IPS-15b (cell line): ENCODE results near the gene KRTAP5-9.
"Not testable (repeated sequence)": the region's sequence is repeated elsewhere in the genome, so short reads cannot be mapped to it uniquely, and the experiment has no call there.

Experiments used
- H3K27me3 ChIP-seq: one replicate; pipeline ENCODE4 v1.6.1; 2013; ENCODE audit warnings: low read length; ENCODE audit not compliant: control insufficient read depth, insufficient read depth
- H3K36me3 ChIP-seq: one replicate; pipeline ENCODE4 v1.6.1; 2013; ENCODE audit warnings: low read length; ENCODE audit not compliant: control insufficient read depth, insufficient read depth
- H3K4me1 ChIP-seq: one replicate; pipeline ENCODE4 v1.6.1; 2013; ENCODE audit warnings: mild to moderate bottlenecking, low read length; ENCODE audit not compliant: control insufficient read depth, insufficient read depth
- H3K4me3 ChIP-seq: one replicate; pipeline ENCODE4 v1.5.1; 2013; ENCODE audit warnings: low read depth, low read length
- H3K9ac ChIP-seq: one replicate; pipeline ENCODE4 v1.6.1; 2013; ENCODE audit warnings: low read depth, mild to moderate bottlenecking, low read length
- H3K9me3 ChIP-seq: one replicate; pipeline ENCODE4 v1.6.1; 2013; ENCODE audit warnings: mild to moderate bottlenecking, low read length; ENCODE audit not compliant: control insufficient read depth, insufficient read depth

Gene KRTAP5-9

DNA sequence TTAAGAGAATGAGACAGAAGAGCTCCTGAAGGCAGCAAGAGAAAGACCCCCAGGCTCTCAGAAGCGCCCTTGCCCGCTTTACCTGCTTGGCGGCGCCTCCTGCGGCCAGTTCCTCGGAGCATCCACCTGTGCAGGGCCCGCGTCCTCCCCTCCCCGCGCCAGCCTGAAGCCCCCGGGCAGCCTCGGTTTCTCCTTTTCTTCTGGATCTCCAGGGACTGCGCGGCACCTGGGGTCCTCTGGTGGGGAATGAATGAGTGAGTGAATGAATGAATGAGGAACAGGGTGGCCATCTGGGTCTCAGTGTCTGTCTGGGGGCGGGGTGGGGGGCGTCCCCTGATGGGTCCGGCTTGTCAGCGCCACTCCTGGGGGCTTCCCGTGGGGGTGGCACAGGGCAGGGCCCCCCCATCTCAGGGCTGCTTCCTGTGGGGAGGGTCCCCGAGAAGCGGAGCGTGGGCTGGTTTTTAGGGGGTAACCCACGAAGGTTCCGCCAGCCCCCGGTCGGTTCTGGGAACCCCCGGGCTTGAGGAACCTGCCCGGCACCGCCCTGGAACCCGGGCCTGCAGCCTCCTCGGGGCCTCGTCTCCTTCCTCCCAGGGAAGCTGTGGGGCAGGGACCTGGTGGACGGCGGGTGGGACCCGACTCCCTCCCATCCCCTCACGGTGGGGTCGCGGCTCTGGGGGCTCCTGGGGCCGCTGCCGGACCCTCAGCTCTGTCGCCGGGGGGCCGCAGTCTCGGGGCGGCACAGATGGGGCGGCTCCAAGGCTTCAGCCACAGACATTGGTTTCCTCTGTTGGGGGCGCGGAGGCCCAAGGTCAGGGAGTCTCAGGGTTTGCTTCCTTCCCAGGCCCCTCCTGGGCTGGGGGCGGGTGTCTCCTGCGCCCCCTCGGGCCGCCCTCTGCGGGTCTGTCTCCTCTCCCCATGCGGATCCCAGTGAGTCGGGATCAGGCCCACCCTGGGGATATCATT lies 29.4 kb upstream of the KRTAP5-9 start:
- no peaks in the 10 kb centered on the region for H3K36me3 ChIP-seq
- no peaks in the 10 kb centered on the region for H3K9me3 ChIP-seq
- no peak overlapping the region for H3K9ac ChIP-seq
- no peak overlapping the region for H3K4me3 ChIP-seq
- no peaks in the 10 kb centered on the region for H3K27me3 ChIP-seq
- no peaks in the 10 kb centered on the region for H3K4me1 ChIP-seq

- Histone ChIP-seq H3K4me1 (no peaks in the 10 kb centered on the region), H3K36me3 (no peaks in the 10 kb centered on the region), H3K4me3 (no peak overlapping the region), H3K9ac (no peak overlapping the region), H3K27me3 (no peaks in the 10 kb centered on the region), H3K9me3 (no peaks in the 10 kb centered on the region)
Measured at GRCh38 chr11:71519546-71519945, 28.7 kb upstream of the KRTAP5-9 start.

- no peak overlapping the region for H3K4me3 ChIP-seq
- H3K9me3 ChIP-seq, result no peaks in the 10 kb centered on the region
- no peaks in the 10 kb centered on the region for H3K36me3 ChIP-seq
- no peaks in the 10 kb centered on the region for H3K4me1 ChIP-seq
- no peaks in the 10 kb centered on the region for H3K27me3 ChIP-seq
- no peak overlapping the region for H3K9ac ChIP-seq
Measured at GRCh38 chr11:71525188-71525937, 22.9 kb upstream of the KRTAP5-9 start.

- no peaks in the 10 kb centered on the region for H3K27me3 ChIP-seq
- no peak overlapping the region for H3K4me3 ChIP-seq
- no peaks in the 10 kb centered on the region for H3K4me1 ChIP-seq
- no peak overlapping the region for H3K9ac ChIP-seq
- H3K9me3 ChIP-seq, result no peaks in the 10 kb centered on the region
- H3K36me3 ChIP-seq, result no peaks in the 10 kb centered on the region
Measured at GRCh38 chr11:71525938-71526495, 22.2 kb upstream of the KRTAP5-9 start.

- not testable (repeated sequence) for H3K36me3 ChIP-seq, H3K4me3 ChIP-seq, H3K27me3 ChIP-seq, H3K4me1 ChIP-seq, H3K9me3 ChIP-seq, H3K9ac ChIP-seq
Measured at GRCh38 chr11:71526796-71527575, 21.2 kb upstream of the KRTAP5-9 start, which contains the start of gene KRTAP5-7. TSS of gene KRTAP5-7 (plus strand) at chr11:71527267. CDS start at chr11:71527301, 34 bp downstream.

- Histone ChIP-seq H3K4me1 (no peaks in the 10 kb centered on the region), H3K36me3 (no peaks in the 10 kb centered on the region), H3K4me3 (no peak overlapping the region), H3K9ac (no peak overlapping the region), H3K27me3 (no peaks in the 10 kb centered on the region), H3K9me3 (no peaks in the 10 kb centered on the region)
Measured at GRCh38 chr11:71527576-71528210, 20.5 kb upstream of the KRTAP5-9 start.

DNA sequence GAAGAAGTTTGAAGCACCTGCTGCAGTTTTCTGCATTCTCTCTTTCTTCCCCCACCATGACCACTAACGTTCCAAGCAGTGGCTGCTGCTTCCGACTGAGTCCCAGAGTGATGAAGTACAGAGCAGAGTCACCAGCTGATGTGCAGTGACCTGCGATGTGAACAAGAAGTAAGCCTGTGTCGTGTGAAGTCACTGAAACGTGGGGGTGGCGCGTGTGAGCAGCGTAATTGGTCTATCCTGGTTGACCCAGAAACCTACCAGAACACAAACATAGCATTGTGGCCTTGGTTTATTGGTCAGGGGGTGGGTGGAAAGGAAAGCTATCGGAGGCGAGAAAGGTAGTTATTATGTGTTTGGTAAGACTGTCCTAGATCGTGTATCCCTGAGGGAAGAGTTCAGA lies 17.6 kb upstream of the KRTAP5-9 start:
- Histone ChIP-seq H3K27me3 (no peaks in the 10 kb centered on the region), H3K9ac (no peak overlapping the region), H3K9me3 (no peaks in the 10 kb centered on the region), H3K4me3 (no peak overlapping the region), H3K36me3 (no peaks in the 10 kb centered on the region), H3K4me1 (no peaks in the 10 kb centered on the region)

DNA sequence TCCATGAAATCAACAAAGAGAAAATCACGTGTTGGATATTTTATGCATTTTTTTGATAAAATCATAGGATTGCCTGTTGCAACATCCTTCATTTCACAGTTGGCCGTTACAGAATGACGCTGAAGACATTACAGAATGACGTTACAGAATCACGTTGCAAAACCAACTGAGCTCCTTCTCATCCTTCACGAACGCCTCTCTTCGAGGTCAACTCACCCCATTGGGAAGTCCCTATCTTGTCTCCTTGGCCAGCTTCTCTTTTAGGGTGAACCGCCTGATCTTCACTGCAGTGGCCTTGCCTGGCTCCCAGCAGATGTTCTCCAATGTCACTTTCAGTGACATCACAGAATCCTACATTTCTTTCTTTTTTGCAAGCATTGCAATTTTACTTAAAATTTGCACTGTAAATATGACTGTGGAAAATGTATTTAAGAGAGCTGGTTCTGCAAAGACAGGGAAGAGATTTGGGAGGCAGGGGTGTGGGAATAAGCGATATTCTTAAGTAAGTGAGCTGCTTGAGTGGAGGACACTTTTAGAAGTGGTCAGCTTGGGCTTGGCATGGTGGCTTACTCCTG lies 16.1 kb upstream of the KRTAP5-9 start:
- Histone ChIP-seq H3K27me3 (no peaks in the 10 kb centered on the region), H3K4me3 (no peak overlapping the region), H3K36me3 (no peaks in the 10 kb centered on the region), H3K9ac (no peak overlapping the region), H3K9me3 (no peaks in the 10 kb centered on the region), H3K4me1 (no peaks in the 10 kb centered on the region)

DNA sequence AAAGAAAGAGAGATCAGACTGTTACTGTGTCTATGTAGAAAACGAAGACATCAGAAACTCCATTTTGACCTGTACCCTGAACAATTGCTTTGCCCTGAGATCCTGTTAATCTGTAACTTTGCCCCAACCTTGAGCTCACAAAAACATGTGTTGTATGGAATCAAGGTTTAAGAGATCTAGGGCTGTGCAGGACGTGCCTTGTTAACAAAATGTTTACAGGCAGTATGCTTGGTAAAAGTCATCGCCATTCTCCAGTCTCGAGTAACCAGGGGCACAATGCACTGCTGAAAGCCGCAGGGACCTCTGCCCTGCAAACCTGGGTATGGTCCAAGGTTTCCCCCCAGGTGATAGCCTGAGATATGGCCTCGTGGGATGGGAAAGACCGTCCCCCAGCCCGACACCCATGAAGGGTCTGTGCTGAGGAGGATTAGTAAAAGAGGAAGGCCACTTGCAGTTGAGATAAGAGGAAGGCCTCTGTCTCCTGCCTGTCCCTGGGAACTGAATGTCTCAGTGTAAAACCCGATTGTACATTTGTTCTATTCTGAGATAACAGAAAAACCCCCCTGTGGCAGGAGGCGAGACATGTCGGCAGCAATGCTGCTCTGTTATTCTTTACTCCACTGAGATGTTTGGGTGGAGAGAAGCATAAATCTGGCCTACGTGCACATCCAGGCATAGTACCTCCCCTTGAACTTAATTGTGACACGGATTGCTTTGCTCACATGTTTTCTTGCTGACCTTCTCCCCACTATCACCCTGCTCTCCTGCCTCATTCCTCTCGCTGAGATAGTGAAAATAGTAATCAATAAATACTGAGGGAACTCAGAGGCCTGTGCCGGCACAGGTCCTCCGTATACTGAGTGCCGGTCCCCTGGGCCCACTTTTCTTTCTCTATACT lies 13.3 kb upstream of the KRTAP5-9 start:
- H3K9ac ChIP-seq, H3K4me3 ChIP-seq, H3K27me3 ChIP-seq, H3K4me1 ChIP-seq, H3K36me3 ChIP-seq, H3K9me3 ChIP-seq: not testable (repeated sequence)

DNA sequence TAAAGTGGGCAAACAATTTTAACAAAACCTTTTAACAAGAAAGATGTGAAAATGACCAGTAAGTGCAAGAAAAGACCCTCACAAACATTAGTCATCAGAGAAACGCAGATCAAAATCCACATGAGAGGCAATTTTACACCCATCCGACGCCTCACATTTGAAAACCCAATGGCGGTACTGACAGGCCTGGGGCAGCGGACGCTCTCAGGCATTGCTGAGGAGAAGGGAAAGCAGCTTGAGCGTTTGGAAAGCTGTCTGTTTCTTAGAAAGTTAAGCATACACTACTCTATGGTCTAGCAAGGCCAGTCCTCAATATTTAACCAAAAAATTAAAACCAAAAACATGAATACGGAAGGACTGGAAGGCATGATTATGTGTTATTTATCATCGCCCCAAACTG lies 12.4 kb upstream of the KRTAP5-9 start:
- Histone ChIP-seq H3K27me3 (no peaks in the 10 kb centered on the region), H3K36me3 (no peaks in the 10 kb centered on the region), H3K9ac (no peak overlapping the region), H3K4me3 (no peak overlapping the region), H3K4me1 (no peaks in the 10 kb centered on the region), H3K9me3 (no peaks in the 10 kb centered on the region)
